Measurements from ENCODE around the gene DYNC1I1.

The DYNC1I1 gene

DNA sequence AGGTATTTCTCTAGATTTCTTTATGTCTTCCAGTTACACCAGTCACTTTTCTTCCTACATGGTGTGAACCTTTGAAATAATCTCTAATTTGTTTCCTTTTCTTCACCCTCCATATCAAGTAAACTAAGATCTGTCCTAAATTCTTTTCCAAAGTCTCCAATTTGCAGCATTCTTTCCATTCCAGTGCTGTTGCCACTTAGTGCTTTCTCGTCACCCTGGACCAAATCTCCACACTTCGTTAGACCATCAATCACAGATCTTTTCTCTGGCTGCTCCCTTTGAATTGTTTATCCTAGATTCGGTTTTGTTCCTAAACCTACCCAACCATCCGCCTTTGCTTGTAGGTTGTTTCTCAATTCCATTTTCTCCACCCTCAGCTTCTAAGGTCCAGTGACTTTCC lies 74.7 kb downstream of the DYNC1I1 start:
- no peak for FAIRE-seq
- DNase-seq (ENCODE audit: low spot score): no peak

DNA sequence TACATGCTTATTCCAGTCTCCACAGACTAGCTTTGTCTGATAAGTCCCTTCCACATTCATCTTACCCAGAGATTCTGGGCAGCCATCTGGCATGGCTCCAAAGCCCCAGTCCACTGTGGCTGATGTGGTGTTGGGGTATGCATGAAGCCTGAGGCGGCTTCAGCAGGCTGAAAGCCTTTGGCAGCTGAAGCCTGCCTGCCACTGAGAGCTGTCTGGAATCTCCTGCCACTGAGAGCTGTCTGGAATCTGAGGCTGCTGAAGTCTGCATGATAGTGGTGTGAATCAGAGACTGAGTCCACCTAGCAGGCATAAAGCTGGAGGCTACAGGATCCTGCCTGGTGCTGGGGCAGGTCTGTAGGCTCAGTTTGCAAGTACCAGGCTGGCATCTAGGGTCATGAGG lies 87.1 kb downstream of the DYNC1I1 start:
- DNase-seq (ENCODE audit: low spot score) (peak; percentile 82), FAIRE-seq (peak; percentile 95)

DNA sequence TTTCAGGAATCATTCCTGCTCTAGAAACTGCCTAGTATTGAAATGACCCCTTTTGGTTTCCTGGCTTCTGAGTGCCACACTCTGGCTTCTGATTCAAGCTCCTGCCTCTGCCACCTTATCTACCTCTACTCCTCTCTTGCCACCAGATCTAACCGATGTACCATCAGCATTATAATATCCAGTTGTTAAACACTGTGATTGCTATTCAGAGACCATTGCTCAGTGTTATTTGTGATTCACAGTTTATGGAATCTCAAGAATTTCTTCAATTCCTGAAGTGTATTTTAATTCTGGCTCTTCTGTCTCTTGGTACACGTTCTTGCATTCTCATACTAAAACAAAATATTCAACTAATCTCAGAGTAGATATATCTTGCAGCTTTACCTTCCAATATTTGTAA lies 88.7 kb downstream of the DYNC1I1 start:
- DNase-seq (ENCODE audit: low spot score): peak; percentile 40
- FAIRE-seq: peak; percentile 63

DNA sequence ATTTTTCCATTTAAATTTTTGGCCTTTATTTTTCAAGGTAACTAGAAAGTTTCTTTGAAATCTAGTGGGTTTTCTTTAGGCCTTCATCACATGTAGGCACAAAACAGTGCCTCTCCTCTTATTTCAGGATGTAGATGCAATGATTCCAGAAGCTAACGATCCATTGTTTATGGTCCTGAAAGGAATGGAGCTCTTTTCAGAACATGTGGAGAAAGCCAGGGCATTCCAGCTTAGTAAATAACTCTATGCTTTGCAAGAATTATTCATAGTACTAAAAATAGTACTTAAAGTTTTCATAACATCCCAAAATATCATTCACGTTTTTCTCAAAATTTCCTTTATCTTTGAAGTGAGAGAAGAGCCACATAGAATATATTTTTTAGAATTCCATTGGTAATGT lies 91.3 kb downstream of the DYNC1I1 start:
- no peak for FAIRE-seq
- no peak for DNase-seq (ENCODE audit: low spot score)

DNA sequence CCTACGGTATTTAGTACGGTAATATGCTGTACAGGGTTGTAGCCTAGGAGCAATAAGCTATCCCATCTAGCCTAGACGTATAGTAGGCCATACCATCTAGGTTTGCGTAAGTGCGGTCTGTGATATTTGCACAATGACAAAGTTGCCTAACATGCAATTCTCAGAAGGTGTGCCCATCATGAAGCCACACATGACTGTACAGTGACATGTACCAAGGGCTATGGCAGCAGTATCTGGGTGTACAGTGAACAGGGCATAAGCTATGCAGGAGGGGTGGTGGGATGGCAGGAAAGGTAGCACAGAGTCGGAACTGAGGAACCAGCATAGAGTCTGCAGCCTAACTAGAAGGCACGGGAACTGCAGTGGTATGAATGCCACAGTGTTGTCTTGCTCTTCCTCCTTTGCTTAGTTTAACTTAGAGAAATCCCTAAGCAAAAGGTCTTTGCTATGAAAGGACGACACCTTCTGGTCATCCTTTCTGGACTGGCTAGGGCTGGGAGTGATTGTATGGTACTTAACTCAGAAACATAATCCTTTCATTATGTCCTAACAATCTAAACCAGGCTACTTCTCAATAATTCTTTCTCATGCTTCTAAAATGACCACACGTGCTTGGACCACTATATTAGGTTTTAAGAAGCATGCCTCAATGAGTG lies 93.5 kb downstream of the DYNC1I1 start:
- peak; percentile 96 for FAIRE-seq
- no peak for DNase-seq (ENCODE audit: low spot score)

DNA sequence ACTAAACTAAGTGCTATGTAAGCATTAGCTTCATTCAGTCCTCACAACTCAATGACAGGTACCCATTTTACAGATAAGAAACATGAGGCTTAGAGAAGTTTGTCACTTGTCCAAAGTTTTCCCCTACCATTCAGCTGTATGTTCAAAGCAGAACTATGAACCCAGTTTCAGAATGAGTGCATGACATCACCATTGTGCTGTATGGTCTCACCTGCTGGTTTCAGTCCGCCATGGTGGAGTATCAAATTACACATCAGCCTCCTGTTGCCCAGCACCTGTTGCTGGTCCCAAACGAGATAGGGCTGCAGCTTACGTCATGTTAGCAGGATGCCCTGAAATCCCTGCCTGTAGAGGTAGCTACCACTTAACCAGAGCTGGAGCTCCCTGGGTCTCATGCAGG lies 95.0 kb downstream of the DYNC1I1 start:
- no peak for FAIRE-seq

DNA sequence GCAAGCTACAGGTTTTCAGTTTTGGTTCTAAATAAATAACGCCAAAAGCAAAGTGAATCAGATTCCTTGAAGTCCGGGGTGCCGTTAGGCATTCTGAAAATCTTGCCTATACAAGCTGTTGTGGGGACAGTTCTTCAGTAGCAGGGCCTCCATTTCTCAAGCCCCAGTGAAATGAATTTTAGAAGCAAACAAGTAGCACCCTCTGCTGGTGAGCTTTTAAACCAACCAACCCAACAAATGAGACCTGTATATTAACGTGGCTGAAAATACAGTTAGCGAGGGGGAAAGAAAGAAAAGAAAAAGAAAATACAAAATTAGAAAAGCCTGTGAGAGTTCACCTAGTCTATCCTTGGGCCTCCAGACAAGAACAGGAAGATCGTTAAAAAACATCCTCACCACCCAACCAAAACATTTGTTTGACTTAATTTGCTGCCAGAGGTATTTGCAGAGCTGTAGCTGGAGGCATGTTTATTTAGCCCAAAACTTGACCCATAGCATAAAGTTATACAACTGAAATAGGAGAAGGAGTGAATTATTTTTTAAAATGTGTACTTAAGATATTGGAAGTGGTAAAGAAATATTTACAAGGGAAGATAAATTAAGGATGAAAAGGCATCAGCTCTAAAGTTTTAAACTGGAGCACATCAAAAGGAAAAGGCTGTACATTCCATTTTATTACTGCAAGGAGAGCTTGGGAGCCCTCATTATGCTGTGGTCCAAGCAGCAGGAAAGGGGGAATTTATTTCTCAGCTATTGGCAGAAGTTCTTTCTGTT lies 98.9 kb downstream of the DYNC1I1 start:
- DNase-seq (ENCODE audit: low spot score): peak; percentile 62
- FAIRE-seq: no peak

More for the DNA sequence above, 95.0 kb downstream of the DYNC1I1 start:
- no peak for DNase-seq (ENCODE audit: low spot score)

DNA sequence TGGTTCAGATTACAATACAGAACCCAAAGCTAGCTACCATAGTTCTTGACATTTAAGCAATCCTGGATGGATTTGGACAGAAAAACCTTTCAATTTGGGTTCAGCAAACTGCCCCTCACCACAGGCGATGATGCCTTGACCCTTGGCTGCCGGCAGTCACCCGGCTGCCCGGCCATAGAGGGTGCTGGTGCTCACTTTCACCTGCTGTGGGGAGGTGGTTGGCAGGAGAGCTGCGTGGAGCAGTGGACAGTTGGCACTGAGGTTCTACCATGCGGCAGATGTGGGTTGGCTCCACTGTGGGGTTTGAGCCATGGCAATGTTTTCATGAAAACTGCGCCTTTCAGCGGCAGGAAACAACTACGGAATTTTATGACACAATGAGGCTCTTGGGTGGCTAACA lies 99.5 kb downstream of the DYNC1I1 start:
- peak; percentile 27 for FAIRE-seq
- no peak for DNase-seq (ENCODE audit: low spot score)

DNA sequence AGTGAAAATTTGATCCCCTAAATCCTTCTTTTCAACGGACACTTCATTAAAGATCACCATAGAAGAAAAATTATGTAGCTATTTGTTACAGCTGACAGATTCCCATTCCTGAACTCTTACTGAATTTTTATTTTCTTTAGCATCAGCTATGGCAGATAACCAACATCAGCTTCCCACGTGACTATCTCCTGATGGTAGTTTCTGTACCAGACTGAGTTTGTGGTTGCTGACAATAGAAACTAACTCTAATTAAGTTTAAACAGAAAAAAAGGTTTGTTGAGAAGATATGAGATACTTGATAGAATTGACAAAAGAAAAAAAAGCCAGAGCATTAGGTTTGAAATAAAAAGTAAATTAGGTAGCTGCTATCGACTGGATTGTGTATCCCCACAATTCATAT lies 101.8 kb downstream of the DYNC1I1 start:
- FAIRE-seq (no peak), DNase-seq (ENCODE audit: low spot score) (no peak)

DNA sequence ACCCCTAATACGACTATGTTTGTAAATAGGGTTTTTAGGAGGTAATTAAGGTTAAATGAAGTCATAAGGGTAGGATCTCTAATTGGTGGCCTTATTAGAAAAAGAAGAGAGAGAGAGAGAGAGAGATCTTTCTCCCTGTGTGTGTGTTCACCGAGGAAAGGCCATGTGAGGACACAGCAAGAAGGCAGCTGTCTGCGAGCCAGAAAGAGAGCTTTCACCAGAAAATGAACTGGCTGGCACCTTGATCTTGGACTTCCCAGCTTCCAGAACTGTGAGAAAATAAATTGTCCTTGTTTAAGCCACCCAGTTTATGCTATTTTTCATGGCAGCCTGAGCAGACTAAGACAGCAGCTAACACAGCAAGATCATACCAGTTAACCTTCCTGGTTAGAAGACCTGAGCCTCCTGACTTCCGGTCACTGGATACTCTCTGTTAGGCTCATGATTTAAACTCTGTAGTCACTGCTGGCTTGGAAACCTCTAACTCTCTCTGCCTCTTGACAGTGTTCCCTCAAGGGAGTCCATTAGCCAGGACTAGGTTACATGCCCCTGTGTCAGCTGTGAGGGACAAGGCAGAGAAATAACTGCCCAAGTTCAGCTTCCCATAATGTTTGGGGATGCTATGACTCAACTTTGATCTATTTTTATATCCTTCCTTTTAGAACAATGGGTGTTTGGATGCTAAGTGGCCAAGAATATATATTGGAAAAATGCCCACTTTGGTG lies 102.3 kb downstream of the DYNC1I1 start:
- FAIRE-seq (peak; percentile 56), DNase-seq (ENCODE audit: low spot score) (peak; percentile 34)

DNA sequence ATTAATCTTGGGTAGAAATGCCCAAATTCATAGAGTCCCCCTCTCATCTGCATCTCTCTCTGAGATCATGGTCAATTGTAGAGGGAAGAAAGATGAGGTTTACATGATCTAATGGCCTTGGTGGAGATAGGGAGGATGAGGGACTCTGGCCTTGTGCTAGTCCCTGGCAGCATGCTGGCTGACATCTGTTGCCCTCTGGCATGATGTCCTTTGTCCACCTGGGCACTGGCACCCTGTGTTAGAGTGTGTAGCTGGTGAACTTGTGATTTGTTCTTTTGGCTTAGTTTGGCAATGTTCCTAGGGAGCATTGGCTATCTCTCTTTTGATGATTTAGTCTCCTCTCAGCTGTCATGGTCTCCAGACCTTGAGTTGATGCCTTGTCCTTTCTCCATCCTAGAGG lies 103.2 kb downstream of the DYNC1I1 start:
- FAIRE-seq (peak; percentile 48), DNase-seq (ENCODE audit: low spot score) (no peak)

DNA sequence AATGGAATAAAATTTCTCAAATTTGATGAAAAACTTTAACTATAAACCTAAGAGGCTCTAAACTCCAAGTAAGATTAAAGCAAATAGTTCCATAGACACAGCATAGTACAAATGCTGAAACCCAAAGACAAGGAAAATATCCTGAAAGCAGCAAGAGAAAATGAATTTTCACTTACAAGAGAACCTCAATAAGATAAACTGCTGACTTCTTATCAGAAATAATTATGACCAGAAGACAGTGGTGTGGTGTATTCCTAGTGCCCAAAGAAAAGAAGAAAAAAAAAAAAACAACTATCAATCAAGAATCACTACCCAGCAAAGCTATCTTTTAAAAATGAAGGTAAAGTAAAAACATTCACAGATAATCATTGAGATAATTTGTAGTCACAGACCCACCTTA lies 106.3 kb downstream of the DYNC1I1 start:
- no peak for FAIRE-seq
- DNase-seq (ENCODE audit: low spot score): no peak

DNA sequence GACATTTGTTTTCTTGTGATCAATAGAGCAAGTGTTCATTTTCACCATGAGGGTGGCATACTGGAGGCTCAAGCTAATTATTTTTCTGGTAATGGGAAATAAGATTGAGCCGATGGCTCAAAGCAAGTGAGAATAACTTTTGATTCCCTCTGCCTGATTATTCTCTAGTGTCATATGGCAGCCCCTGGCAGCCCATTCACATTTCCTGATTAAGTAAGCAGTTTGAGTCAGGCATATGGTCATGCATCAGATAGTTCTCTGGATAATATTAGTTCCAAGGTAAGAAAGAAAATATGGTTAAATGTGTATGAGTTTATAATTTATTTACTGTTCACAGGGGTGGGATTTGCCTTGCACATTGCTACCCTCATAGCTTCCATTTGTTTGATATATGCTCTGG lies 109.2 kb downstream of the DYNC1I1 start:
- FAIRE-seq: no peak
- no peak for DNase-seq (ENCODE audit: low spot score)

DNA sequence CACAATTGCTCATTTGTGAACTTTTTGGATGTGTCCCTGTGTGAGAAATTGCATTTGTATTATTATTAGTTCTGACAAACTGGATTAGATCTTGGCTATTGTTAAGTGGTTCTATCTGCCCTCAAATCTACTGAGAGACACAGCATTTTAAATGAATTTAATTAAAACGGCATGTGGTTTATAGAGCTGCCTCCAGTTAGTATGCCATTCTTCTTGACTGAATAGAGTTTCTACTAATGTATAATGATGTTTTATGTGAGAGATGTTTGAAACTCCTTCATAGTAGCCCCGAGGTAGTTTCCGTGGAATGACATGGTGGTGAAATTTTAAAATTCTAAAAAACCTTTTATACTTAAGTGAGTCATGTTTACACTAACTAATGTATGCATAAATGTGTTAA lies 110.9 kb downstream of the DYNC1I1 start:
- FAIRE-seq (no peak), DNase-seq (ENCODE audit: low spot score) (no peak)

DNA sequence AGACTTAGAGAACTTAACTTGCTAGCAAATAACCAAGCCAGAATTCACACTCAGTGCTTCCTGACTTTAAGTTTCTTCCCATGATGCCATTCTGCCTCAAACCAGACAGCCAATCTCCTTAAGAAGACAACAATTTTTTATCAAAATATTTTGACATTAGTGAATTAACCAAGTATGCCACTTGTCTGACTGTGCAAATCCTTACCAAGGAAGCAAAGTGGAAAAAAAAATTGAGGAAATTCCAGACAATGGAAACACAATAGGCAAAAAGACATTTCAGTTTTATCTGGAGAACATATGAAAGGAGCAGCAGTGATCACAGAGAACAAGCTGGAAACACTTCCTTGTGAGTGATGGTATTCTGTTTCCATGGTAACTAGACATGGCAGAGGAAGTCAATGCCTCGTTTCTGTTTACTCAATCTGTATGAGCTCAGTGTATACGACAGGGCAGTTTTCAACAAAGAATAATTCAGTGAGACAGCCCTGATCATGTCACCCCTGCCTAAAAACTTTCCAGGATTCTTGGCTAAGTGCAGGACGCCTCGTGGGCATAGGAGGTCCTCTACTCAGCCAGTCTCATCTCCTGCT lies 114.2 kb downstream of the DYNC1I1 start:
- FAIRE-seq: no peak
- DNase-seq (ENCODE audit: low spot score): peak; percentile 49

DNA sequence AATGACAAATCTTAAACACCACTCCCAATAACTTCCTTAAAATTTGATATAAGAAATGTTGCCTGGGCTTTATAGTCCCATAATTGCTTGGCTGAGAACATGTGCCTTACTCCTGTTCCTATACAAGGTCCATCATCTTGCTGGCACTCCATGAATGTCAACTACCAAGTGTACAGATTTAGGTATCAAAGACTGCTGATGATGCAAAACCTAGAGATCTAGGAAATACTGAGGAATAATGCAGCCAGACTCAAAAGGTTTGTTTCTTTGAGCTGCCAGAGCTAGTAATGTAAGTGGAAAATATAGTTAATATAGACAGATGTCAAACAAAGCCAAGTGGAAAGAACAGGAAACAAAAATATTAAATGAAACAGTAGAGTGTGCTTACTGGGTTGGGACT lies 121.1 kb downstream of the DYNC1I1 start:
- DNase-seq (ENCODE audit: low spot score): no peak
- peak; percentile 42 for FAIRE-seq

DNA sequence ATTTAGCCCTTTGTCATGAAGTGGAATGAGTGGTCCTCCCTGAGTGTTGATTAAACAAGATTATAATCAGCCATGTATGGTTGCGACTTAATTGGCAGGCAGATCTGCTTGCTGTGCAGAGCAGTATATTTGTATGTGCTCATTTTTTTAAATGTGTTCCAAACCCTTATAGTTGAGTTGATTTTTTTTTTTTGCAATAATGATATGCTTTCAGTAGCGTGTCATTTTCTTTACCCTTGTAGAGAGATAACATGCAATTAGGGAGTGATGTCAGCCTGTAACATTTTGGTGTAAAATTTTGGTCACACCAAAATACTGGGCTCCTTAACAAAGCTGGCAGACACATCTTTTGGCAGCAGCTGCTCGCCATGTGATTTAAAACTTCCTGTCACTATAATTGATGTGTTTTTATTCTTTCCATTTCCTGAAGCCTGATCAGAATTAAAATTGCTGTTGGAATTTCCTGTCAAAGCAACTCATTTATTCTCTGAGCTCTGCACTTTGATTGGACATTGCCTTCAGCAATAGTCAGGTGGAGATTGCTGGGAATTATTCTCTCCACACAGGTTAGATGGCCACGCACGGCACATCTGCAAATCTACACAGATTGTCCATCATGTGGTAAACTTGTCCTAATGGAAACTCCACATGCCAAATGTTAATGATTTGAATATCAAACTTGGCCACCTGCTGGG lies 125.3 kb downstream of the DYNC1I1 start:
- DNase-seq (ENCODE audit: low spot score): no peak
- no peak for FAIRE-seq

DNA sequence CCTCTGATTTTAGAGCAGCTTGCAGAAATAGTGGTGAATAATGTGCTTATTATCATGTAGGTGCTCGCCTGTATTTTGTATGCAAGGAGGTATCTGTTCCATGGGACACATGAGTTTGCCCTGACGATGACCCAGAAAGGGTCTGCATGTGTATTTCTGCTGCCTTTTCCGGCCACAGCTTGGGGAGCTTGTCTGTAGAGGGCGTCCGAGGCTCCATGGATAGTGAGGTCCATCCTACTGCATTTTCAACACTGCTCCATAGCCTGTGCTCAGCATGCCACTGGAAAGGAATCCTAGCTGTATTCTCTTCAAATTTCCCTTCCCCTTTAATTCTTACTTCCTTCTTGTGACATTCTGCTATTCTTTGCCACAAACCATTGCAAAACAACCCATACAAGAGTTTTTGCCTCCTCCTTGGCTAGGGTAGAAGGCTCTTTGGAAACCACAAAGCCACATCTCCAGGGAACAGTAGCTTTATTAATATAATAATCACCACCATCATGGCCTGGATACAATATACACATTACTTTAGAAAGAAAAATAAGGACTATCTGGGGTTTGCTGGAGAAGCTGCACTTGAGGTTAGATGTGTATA lies 127.7 kb downstream of the DYNC1I1 start:
- no peak for DNase-seq (ENCODE audit: low spot score)
- peak; percentile 52 for FAIRE-seq

DNA sequence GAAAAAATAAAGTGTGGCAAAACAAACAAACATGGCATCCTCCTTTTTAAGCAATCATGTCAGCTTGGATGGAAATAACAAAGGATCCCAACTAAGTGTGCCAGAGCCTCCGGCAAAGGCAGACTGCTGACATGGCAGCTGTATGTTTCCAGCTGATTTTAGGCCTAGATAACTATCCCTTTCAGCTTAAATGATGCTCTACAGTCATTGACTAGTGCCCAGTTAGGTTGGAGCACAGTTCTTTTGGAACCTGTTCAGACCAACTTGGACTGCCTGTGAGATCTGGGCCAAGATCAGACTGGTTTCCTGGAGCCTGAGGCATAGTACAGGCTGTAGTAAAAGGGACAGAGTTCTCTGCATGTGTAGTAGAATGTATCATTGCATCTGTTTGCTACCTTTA lies 128.7 kb downstream of the DYNC1I1 start:
- DNase-seq (ENCODE audit: low spot score) (no peak), FAIRE-seq (peak; percentile 17)

DNA sequence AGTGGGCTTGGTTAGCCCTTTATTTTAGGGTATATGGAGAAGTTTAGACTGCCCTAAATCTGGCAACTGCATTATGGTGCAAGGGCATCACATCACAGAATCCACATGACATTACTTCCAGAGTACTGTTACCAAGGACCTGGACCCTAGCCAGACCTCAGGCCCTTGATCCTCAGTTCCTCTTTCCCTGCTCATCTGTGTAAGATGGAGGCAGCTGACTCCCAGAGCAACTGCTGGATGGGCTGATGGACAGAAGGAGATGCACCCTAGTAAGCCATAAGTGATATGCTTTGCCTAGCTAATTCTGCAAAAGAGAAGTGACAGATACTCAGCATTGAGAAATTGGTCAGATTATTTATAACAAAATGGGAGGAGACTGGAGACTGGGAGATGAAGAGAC lies 131.7 kb downstream of the DYNC1I1 start:
- FAIRE-seq: no peak
- DNase-seq (ENCODE audit: low spot score): no peak

DNA sequence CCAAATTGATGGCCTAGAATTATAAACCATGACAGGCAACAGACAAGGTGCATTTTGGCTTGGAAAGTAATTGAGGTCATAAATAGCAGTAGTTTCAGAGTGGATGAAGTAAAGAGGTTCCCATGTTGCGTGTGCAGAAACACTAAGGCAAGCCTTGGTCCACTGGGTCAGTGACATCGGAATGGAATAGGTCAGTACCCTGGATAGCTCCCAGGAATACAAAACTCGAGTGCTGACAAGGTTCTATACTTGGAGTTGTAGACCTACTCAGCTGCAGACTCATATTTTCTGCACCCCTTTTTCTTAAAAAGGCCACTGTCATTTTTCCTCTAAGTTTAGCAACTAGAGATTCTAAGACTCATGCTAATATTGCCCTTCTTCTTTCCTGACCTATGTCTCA lies 132.8 kb downstream of the DYNC1I1 start:
- FAIRE-seq: peak; percentile 79
- peak; percentile 31 for DNase-seq (ENCODE audit: low spot score)
